HepG2 (cell line): Measurements from ENCODE around the gene SYCP2L. TPM values are rescaled to one million over a fixed set of nuclear protein-coding genes. Genes with fewer than 3 reads are reported as not detected.

ENCODE experiments used
- ATAC-seq: fragments of 200-7000 bp; cut with Tn5 transposase; 3 replicates; pipeline ENCODE4 v1.9.1; 2020; ENCODE audit warnings: mild to moderate bottlenecking, moderate library complexity
- BruUV-seq: library from RNA; stranded (reverse); fragments of 400-500 nt; replicated peaks from 2 replicates; lab custom pipeline; 2021; lab: Mats Ljungman, UMichigan
- CTCF ChIA-PET: fragments of 300-600 bp; formaldehyde crosslinking; extraction: SDS; loops from one replicate; lab custom pipeline; 2021; ENCODE audit warnings: low total read pairs, inconsistent platforms, low intra/inter-chr PET ratio; lab: Yijun Ruan, JAX
- POLR2A ChIA-PET: fragments of 350-600 bp; sonication (Branson Sonifier 250); formaldehyde crosslinking; loops from one replicate; lab custom pipeline; 2020; ENCODE audit warnings: antibody characterized with exemption, inconsistent platforms; lab: Yijun Ruan, JAX
- DNase-seq: peaks from one replicate; pipeline ENCODE4 v3.0.0-alpha.2; 2015; ENCODE audit warnings: low spot score
- FAIRE-seq: peaks from 3 replicates; lab custom pipeline; 2011; peaks lifted over from hg19 to GRCh38; lab: Jason Lieb, UNC
- H2AFZ ChIP-seq: one replicate; pipeline ENCODE4 v1.6.1; 2011; ENCODE audit warnings: low read length, inconsistent platforms
- H3K27ac ChIP-seq: fragments of 300-600 bp; 3 replicates; pipeline ENCODE4 v1.8.0; 2011; ENCODE audit warnings: mixed run types, mild to moderate bottlenecking, mixed read lengths, low read length, inconsistent platforms; ENCODE audit not compliant: insufficient read depth; ENCODE audit errors: extremely low read length
- H3K27me3 ChIP-seq, 2 experiments: fragments of 200-600 bp in 1 of 2; 2 replicates in 1 of 2; 3 replicates in 1 of 2; pipeline versions ENCODE4 v1.6.0 to v1.8.0; 2011; ENCODE audit warnings: low read length in 2 of 2, mild to moderate bottlenecking in 2 of 2, moderate library complexity in 2 of 2, inconsistent platforms in 1 of 2; ENCODE audit not compliant: insufficient read depth in 2 of 2, control insufficient read depth in 1 of 2
- H3K36me3 ChIP-seq, 2 experiments: fragments of 200-600 bp in 1 of 2; replicated peaks in 1 of 2; 2 replicates in 1 of 2; 3 replicates in 1 of 2; pipeline versions ENCODE4 v1.5.1 to v1.8.0; 2011; ENCODE audit warnings: low read length in 2 of 2, inconsistent platforms in 1 of 2; ENCODE audit not compliant: insufficient read depth in 2 of 2, control insufficient read depth in 1 of 2
- H3K4me1 ChIP-seq: 2 replicates; pipeline ENCODE4 v1.5.1; 2012; ENCODE audit warnings: low read length, inconsistent platforms; ENCODE audit not compliant: insufficient read depth
- H3K4me2 ChIP-seq: 2 replicates; pipeline ENCODE4 v1.6.0; 2011; ENCODE audit warnings: low read depth, low read length, inconsistent platforms
- H3K4me3 ChIP-seq, 3 experiments: fragments of 200-600 bp in 1 of 3; sonication (generic), shearing (Covaris generic) in 1 of 3; replicated peaks in 1 of 3; 2 replicates each; pipeline ENCODE4 v1.5.1; 2011 to 2016; ENCODE audit warnings: low read length in 3 of 3, inconsistent platforms in 2 of 3, low read depth in 2 of 3, mild to moderate bottlenecking in 2 of 3, control low read depth in 1 of 3, mixed read lengths in 1 of 3; ENCODE audit not compliant: insufficient read depth in 1 of 3
- H3K79me2 ChIP-seq: one replicate; pipeline ENCODE4 v1.6.1; 2011; ENCODE audit warnings: low read length, inconsistent platforms; ENCODE audit not compliant: insufficient read depth
- H3K9ac ChIP-seq: 2 replicates; pipeline ENCODE4 v1.6.0; 2011; ENCODE audit warnings: mild to moderate bottlenecking, low read depth, low read length, inconsistent platforms; ENCODE audit not compliant: insufficient read depth
- H3K9me3 ChIP-seq: 2 replicates; pipeline ENCODE4 v1.5.1; 2012; ENCODE audit warnings: mild to moderate bottlenecking, low read length
- H4K20me1 ChIP-seq: 2 replicates; pipeline ENCODE4 v1.6.0; 2011; ENCODE audit warnings: inconsistent platforms, mild to moderate bottlenecking, low read length, moderate library complexity; ENCODE audit not compliant: insufficient read depth
- BCLAF1 ChIP-seq: fragments of 450-650 bp; IDR thresholded peaks from 2 replicates; pipeline ENCODE4 v1.6.1; 2017; ENCODE audit warnings: mild to moderate bottlenecking
- CBFB ChIP-seq: sonication (generic); formaldehyde crosslinking; IDR thresholded peaks from 2 replicates; pipeline ENCODE4 v1.4.0; 2020; ENCODE audit warnings: missing genetic modification reagents
- E2F5 ChIP-seq: sonication (generic); formaldehyde crosslinking; conservative IDR thresholded peaks from 2 replicates; pipeline ENCODE4 v1.4.0; 2020; ENCODE audit warnings: missing genetic modification reagents
- POLR2AphosphoS5 ChIP-seq: IDR thresholded peaks from 2 replicates; pipeline ENCODE4 v1.6.1; 2012; ENCODE audit warnings: low read depth, low read length
- RXRB ChIP-seq: IDR thresholded peaks from 2 replicates; pipeline ENCODE4 v1.6.1; 2016; ENCODE audit warnings: borderline replicate concordance, missing genetic modification reagents, missing compliant biosample characterization
- TRIM24 ChIP-seq: sonication (generic); formaldehyde crosslinking; IDR thresholded peaks from 2 replicates; pipeline ENCODE4 v1.8.0; 2022; ENCODE audit warnings: mild to moderate bottlenecking, missing genetic modification reagents
- USF2 ChIP-seq, 2 experiments: sonication (generic) in 1 of 2; formaldehyde crosslinking in 1 of 2; IDR thresholded peaks; 2 replicates each; pipeline versions ENCODE4 v1.5.1 to v1.6.1; 2011 to 2020; ENCODE audit warnings: borderline replicate concordance in 1 of 2, low read depth in 1 of 2, low read length in 1 of 2, mild to moderate bottlenecking in 1 of 2, missing genetic modification reagents in 1 of 2, moderate library complexity in 1 of 2
- ZC3H4 ChIP-seq: sonication (generic); formaldehyde crosslinking; IDR thresholded peaks from 2 replicates; pipeline ENCODE4 v1.4.0; 2020; ENCODE audit warnings: missing genetic modification reagents, borderline replicate concordance
- ZNF232 ChIP-seq: sonication (generic); formaldehyde crosslinking; IDR thresholded peaks from 2 replicates; pipeline ENCODE4 v1.4.0; 2020; ENCODE audit warnings: missing genetic modification reagents, borderline replicate concordance
- ZNF276 ChIP-seq: sonication (generic); formaldehyde crosslinking; IDR thresholded peaks from 2 replicates; pipeline ENCODE4 v1.4.0; 2020; ENCODE audit warnings: mild to moderate bottlenecking, low read depth, missing genetic modification reagents
- ZNF296 ChIP-seq: sonication (generic); formaldehyde crosslinking; conservative IDR thresholded peaks from 2 replicates; pipeline ENCODE4 v1.5.0; 2020; ENCODE audit warnings: mild to moderate bottlenecking, missing genetic modification reagents
- ZNF792 ChIP-seq: IDR thresholded peaks from 2 replicates; pipeline ENCODE4 v1.6.1; 2016
- WGBS: methylation state at CpG from one replicate; pipeline ENCODE4 v1.1.6; 2017; ENCODE audit warnings: low lambda C conversion rate; 5-methylcytosine and 5-hydroxymethylcytosine counted together
- in situ Hi-C: cut with HindIII; loops from 2 replicates; pipeline ENCODE4 v1.10.0; 2017; ENCODE audit warnings: low pct_unique_long_range_greater_than_20kb; ENCODE audit not compliant: extremely low pct_ligation_motif_present
- intact Hi-C: fragments of 100-400 bp; cut with micrococcal nuclease; formaldehyde crosslinking; loops from one replicate; pipeline ENCODE4 v1.10.0; 2022; ENCODE audit not compliant: unreplicated experiment
- polyA plus RNA-seq, 8 experiments: library from polyadenylated mRNA; depleted of rRNA in 3 of 8; stranded (reverse) in 7 of 8; unstranded in 1 of 8; fragments of >200 nt; fragmentation: Illumina TruSeq in 4 of 8; extraction: Trizol in 4 of 8; gene quantifications; 2 replicates each; pipeline versions ENCODE4 v1.2.1 to v1.2.3, GENCODE V29; 2011 to 2016; ENCODE audit warnings: low read depth in 4 of 8, missing spikeins in 1 of 8, mixed read lengths in 1 of 8; ENCODE audit not compliant: insufficient read depth in 1 of 8
- total RNA-seq, 5 experiments: library from RNA; depleted of rRNA; stranded (reverse); fragments of >200 nt; fragmentation: Illumina TruSeq; extraction: Trizol; gene quantifications; 2 replicates each; pipeline ENCODE4 v1.2.3, GENCODE V29; 2016; ENCODE audit warnings: low read depth in 1 of 5

The SYCP2L gene
- total and polyA plus RNA-seq, 2 of the 13 experiments (the other 11 are each of a cell fraction or from before 2014, with no cell fraction given): 0.22 to 0.54 TPM

GRCh38 chr6:10989587-10989986, 102.7 kb downstream of the SYCP2L start:
- Histone ChIP-seq H3K4me2 (no peak overlapping the region), H3K79me2 (no peaks in the 10 kb centered on the region), H2AFZ (no peak overlapping the region), H3K27ac (no peak overlapping the region), H3K36me3 (peaks cover 0 to 17% of the 10 kb centered on the region in 2 experiments), H3K4me1 (0 out of 2 replicates have a peak, but pooled peaks cover 7% of the 10 kb centered on the region), H3K4me3 (no peak overlapping the region), H3K9me3 (no peaks in the 10 kb centered on the region), H4K20me1 (no peaks in the 10 kb centered on the region), H3K27me3 (no peaks in the 10 kb centered on the region), H3K9ac (no peak overlapping the region)
- POLR2A ChIA-PET: no interaction called here
- CTCF ChIA-PET: no interaction called here
- in situ Hi-C loops (no loop called here), intact Hi-C loops (no loop called here)
- DNase-seq (no peak), ATAC-seq (no peak), FAIRE-seq (no peak)
- BruUV-seq: no TSS peak
- 93% methylated on average over 15 of the region's 15 CpGs for WGBS
- TF ChIP-seq ZC3H4 (no peak), ZNF296 (CRISPR knock-in tag) (no peak), BCLAF1 (no peak), ZNF276 (no peak), USF2 (IDR thresholded peaks at IDR 0.05; ENCODE audit: low read depth, low read length) (no peak), USF2 (CRISPR knock-in tag; IDR thresholded peaks at IDR 0.05; ENCODE audit: borderline replicate concordance) (no peak), E2F5 (CRISPR knock-in tag) (no peak), CBFB (CRISPR knock-in tag) (no peak), TRIM24 (CRISPR knock-in tag) (no peak), ZNF792 (no peak), RXRB (no peak), POLR2AphosphoS5 (no peak), ZNF232 (CRISPR knock-in tag) (no peak)
